HG03045 (cell line): ENCODE data around the gene HBA2.
A peak's percentile ranks its signal among the peaks of the same experiment; 100 is the strongest.
"Not testable (repeated sequence)": the region's sequence is repeated elsewhere in the genome, so short reads cannot be mapped to it uniquely, and the experiment has no call there.

Experiments used
- ATAC-seq: cut with Tn5 transposase; IDR thresholded peaks from one replicate; pipeline ENCODE4 v1.9.1; 2021; ENCODE audit warnings: mild to moderate bottlenecking, moderate library complexity; ENCODE audit not compliant: unreplicated experiment

Gene HBA2

GRCh38 chr16:173928-174769 lies 1.5 kb downstream of the HBA2 start:
- not testable (repeated sequence) for ATAC-seq

GRCh38 chr16:175011-175949 lies 2.6 kb downstream of the HBA2 start:
- no peak for ATAC-seq

- ATAC-seq = not testable (repeated sequence)
Observed at GRCh38 chr16:176006-176405, 3.3 kb downstream of the HBA2 start.

GRCh38 chr16:176477-177382 lies 4.1 kb downstream of the HBA2 start, which contains the start of gene HBA1:
Gene HBA1, plus strand, starts transcription at chr16:176680. Its CDS starts 37 bp downstream, at chr16:176717.
- ATAC-seq = not testable (repeated sequence)

- no peak for ATAC-seq
Observed at GRCh38 chr16:177394-177822, 4.7 kb downstream of the HBA2 start.

GRCh38 chr16:177981-178667 lies 5.4 kb downstream of the HBA2 start:
- no peak for ATAC-seq

GRCh38 chr16:178668-179015 lies 6.0 kb downstream of the HBA2 start:
- ATAC-seq = no peak

GRCh38 chr16:179211-180092 lies 6.8 kb downstream of the HBA2 start:
- ATAC-seq = no peak

- no peak for ATAC-seq
Observed at GRCh38 chr16:180101-180675, 7.5 kb downstream of the HBA2 start, which contains the start of gene HBQ1. Gene HBQ1, plus strand, starts transcription at chr16:180459. Its CDS starts 28 bp downstream, at chr16:180487.

GRCh38 chr16:180681-181564 lies 8.2 kb downstream of the HBA2 start:
- ATAC-seq = peak; percentile 53

GRCh38 chr16:181565-182021 lies 8.9 kb downstream of the HBA2 start:
- no peak for ATAC-seq

GRCh38 chr16:183005-183404 lies 10.3 kb downstream of the HBA2 start:
- no peak for ATAC-seq

- ATAC-seq = no peak
Observed at GRCh38 chr16:185213-185612, 12.5 kb downstream of the HBA2 start.

- no peak for ATAC-seq
Observed at GRCh38 chr16:185691-186090, 13.0 kb downstream of the HBA2 start.

- no peak for ATAC-seq
Observed at GRCh38 chr16:187330-187729, 14.7 kb downstream of the HBA2 start.

GRCh38 chr16:188674-189073 lies 16.0 kb downstream of the HBA2 start:
- ATAC-seq = no peak

- no peak for ATAC-seq
Observed at GRCh38 chr16:189604-190186, 17.0 kb downstream of the HBA2 start.
